Neural progenitor cell (in vitro differentiated cells): ENCODE measurements around the gene PRKCE. TPM values are rescaled to one million over a fixed set of nuclear protein-coding genes. Genes with fewer than 3 reads are reported as not detected.

Experiments used
- DNase-seq: peaks from one replicate; pipeline ENCODE4 v3.0.0-alpha.2; 2016; ENCODE audit warnings: low spot score
- H2AFZ ChIP-seq: fragments of 200-600 bp; sonication (generic); replicated peaks from 2 replicates; pipeline ENCODE4 v1.6.1; 2016; ENCODE audit warnings: antibody characterized with exemption
- H3F3A ChIP-seq: fragments of 200-600 bp; sonication (generic); 2 replicates; pipeline ENCODE4 v1.6.1; 2016; ENCODE audit warnings: antibody characterized with exemption, low read depth
- H3K27ac ChIP-seq: fragments of 200-600 bp; sonication (generic); 2 replicates; pipeline ENCODE4 v1.5.1; 2016; ENCODE audit warnings: mild to moderate bottlenecking
- H3K27me3 ChIP-seq: fragments of 200-600 bp; sonication (generic); 2 replicates; pipeline ENCODE4 v1.6.1; 2016; ENCODE audit warnings: mild to moderate bottlenecking, moderate library complexity
- H3K36me3 ChIP-seq: fragments of 200-600 bp; sonication (generic); 2 replicates; pipeline ENCODE4 v1.5.1; 2016
- H3K4me1 ChIP-seq: fragments of 200-600 bp; sonication (generic); 2 replicates; pipeline ENCODE4 v1.6.1; 2016; ENCODE audit warnings: mixed run types
- H3K4me2 ChIP-seq: fragments of 200-600 bp; sonication (generic); 2 replicates; pipeline ENCODE4 v1.6.1; 2016
- H3K4me3 ChIP-seq: fragments of 200-600 bp; sonication (generic); 2 replicates; pipeline ENCODE4 v1.5.1; 2016
- H3K79me2 ChIP-seq: fragments of 200-600 bp; sonication (generic); 2 replicates; pipeline ENCODE4 v1.6.1; 2016; ENCODE audit warnings: low read depth
- H3K9ac ChIP-seq: fragments of 200-600 bp; sonication (generic); 2 replicates; pipeline ENCODE4 v1.6.1; 2016
- H3K9me3 ChIP-seq: fragments of 200-600 bp; sonication (generic); 2 replicates; pipeline ENCODE4 v1.5.1; 2016; ENCODE audit warnings: low read depth
- H4K20me1 ChIP-seq: fragments of 200-600 bp; sonication (generic); 2 replicates; pipeline ENCODE4 v1.6.1; 2016; ENCODE audit warnings: low read depth
- H3K27ac Mint-ChIP-seq: 3 replicates; pipeline ENCODE4 v1.8.0; 2021; ENCODE audit warnings: mixed read lengths
- H3K27me3 Mint-ChIP-seq: 2 replicates; pipeline ENCODE4 v1.8.0; 2022; ENCODE audit warnings: low read depth, mild to moderate bottlenecking, inconsistent platforms, moderate library complexity, mixed read lengths; ENCODE audit not compliant: insufficient read depth
- H3K36me3 Mint-ChIP-seq: 3 replicates; pipeline ENCODE4 v1.8.0; 2021; ENCODE audit warnings: mixed read lengths
- H3K4me1 Mint-ChIP-seq: 3 replicates; pipeline ENCODE4 v1.8.0; 2021; ENCODE audit warnings: mixed read lengths
- H3K4me3 Mint-ChIP-seq: 3 replicates; pipeline ENCODE4 v1.8.0; 2021; ENCODE audit warnings: mild to moderate bottlenecking, moderate library complexity, mixed read lengths
- H3K9me3 Mint-ChIP-seq: 3 replicates; pipeline ENCODE4 v1.8.0; 2020; ENCODE audit warnings: mixed read lengths
- EZH2 ChIP-seq: fragments of 200-600 bp; sonication (generic); IDR thresholded peaks from 2 replicates; pipeline ENCODE4 v1.6.1; 2017; ENCODE audit warnings: antibody characterized with exemption, mild to moderate bottlenecking, moderate library complexity
- EZH2phosphoT487 ChIP-seq: fragments of 200-600 bp; sonication (generic); IDR thresholded peaks from 2 replicates; pipeline ENCODE4 v1.6.1; 2017; ENCODE audit warnings: antibody characterized with exemption
- total RNA-seq: library from RNA; depleted of rRNA; stranded (reverse); fragments of >200 nt; gene quantifications from 2 replicates; pipeline ENCODE4 v1.2.3, GENCODE V29; 2015; ENCODE audit warnings: low replicate concordance
- TF ChIP-seq, protein P1 (sequence below): fragments of 200-600 bp; sonication (generic); IDR thresholded peaks from 2 replicates; pipeline ENCODE4 v1.5.1; 2017; ENCODE audit warnings: antibody characterized with exemption, mild to moderate bottlenecking

Gene PRKCE
- total RNA-seq, 1 donor from 2014 or later, result 4.1 TPM

GRCh38 chr2:46014911-46015654 lies 363.6 kb downstream of the PRKCE start:
- H3K9ac ChIP-seq, result no peak overlapping the region
- H3K27ac ChIP-seq, result peak overlapping the region; percentile 38
- Mint-ChIP-seq H3K36me3 (peaks cover 8% of the 10 kb centered on the region), H3K27ac (peak overlapping the region; percentile 61), H3K4me3 (no peak overlapping the region), H3K27me3 (no peaks in the 10 kb centered on the region), H3K4me1 (peaks cover 18% of the 10 kb centered on the region), H3K9me3 (no peaks in the 10 kb centered on the region)
- H3K9me3 ChIP-seq, result no peaks in the 10 kb centered on the region
- peaks cover 13% of the 10 kb centered on the region for H3F3A ChIP-seq
- H3K4me3 ChIP-seq, result no peak overlapping the region
- no peaks in the 10 kb centered on the region for H3K79me2 ChIP-seq
- DNase-seq, result peak; percentile 56
- H3K36me3 ChIP-seq, result no peaks in the 10 kb centered on the region
- TF ChIP-seq EZH2, result no peak
- TF ChIP-seq, protein P1, sequence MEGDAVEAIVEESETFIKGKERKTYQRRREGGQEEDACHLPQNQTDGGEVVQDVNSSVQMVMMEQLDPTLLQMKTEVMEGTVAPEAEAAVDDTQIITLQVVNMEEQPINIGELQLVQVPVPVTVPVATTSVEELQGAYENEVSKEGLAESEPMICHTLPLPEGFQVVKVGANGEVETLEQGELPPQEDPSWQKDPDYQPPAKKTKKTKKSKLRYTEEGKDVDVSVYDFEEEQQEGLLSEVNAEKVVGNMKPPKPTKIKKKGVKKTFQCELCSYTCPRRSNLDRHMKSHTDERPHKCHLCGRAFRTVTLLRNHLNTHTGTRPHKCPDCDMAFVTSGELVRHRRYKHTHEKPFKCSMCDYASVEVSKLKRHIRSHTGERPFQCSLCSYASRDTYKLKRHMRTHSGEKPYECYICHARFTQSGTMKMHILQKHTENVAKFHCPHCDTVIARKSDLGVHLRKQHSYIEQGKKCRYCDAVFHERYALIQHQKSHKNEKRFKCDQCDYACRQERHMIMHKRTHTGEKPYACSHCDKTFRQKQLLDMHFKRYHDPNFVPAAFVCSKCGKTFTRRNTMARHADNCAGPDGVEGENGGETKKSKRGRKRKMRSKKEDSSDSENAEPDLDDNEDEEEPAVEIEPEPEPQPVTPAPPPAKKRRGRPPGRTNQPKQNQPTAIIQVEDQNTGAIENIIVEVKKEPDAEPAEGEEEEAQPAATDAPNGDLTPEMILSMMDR, result no peak
- no peak for TF ChIP-seq EZH2phosphoT487
- peak overlapping the region; percentile 35 for H2AFZ ChIP-seq
- H3K27me3 ChIP-seq, result no peaks in the 10 kb centered on the region
- H4K20me1 ChIP-seq, result no peaks in the 10 kb centered on the region
- peak overlapping the region; percentile 46 for H3K4me2 ChIP-seq
- peaks cover 12% of the 10 kb centered on the region for H3K4me1 ChIP-seq

GRCh38 chr2:46015671-46016070 lies 364.2 kb downstream of the PRKCE start:
- H3K27ac Mint-ChIP-seq, result no peak overlapping the region
- H3K4me2 ChIP-seq, result peak overlapping the region; percentile 46

DNA sequence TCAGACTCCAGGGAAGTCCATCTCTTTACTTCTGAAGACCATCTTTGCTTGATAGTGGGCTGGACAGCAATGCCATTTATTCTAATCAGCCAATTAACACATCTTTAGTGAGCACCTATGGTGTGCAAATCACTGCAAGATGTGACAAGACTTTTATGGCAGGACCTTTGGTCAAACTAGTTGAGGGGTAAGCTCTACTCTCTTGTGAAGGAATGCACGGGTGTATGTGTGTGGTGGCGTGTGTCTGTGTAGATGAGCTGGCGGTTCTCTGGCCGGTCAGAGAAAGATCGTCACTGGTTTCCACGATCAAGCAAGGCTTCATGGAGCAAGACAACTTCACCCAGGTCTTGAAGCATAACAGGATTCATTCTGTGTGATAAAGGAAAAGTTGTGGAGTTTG lies 364.6 kb downstream of the PRKCE start:
- Histone ChIP-seq H3K27me3 (no peaks in the 10 kb centered on the region), H3K4me3 (no peak overlapping the region), H3K4me2 (no peak overlapping the region), H3K9me3 (no peaks in the 10 kb centered on the region), H3K9ac (no peak overlapping the region), H3F3A (peaks cover 13% of the 10 kb centered on the region), H2AFZ (no peak overlapping the region), H3K27ac (no peak overlapping the region), H3K4me1 (peaks cover 12% of the 10 kb centered on the region), H4K20me1 (no peaks in the 10 kb centered on the region), H3K79me2 (no peaks in the 10 kb centered on the region), H3K36me3 (no peaks in the 10 kb centered on the region)
- Mint-ChIP-seq H3K36me3 (peaks cover 10% of the 10 kb centered on the region), H3K4me1 (peaks cover 18% of the 10 kb centered on the region), H3K9me3 (no peaks in the 10 kb centered on the region), H3K4me3 (no peak overlapping the region), H3K27me3 (no peaks in the 10 kb centered on the region), H3K27ac (no peak overlapping the region)
- DNase-seq, result no peak
- TF ChIP-seq EZH2phosphoT487 (no peak), EZH2 (no peak)

More at GRCh38 chr2:46015671-46016070, 364.2 kb downstream of the PRKCE start:
- no peaks in the 10 kb centered on the region for H3K9me3 Mint-ChIP-seq
- peak overlapping the region; percentile 35 for H2AFZ ChIP-seq
- no peak overlapping the region for H3K4me3 ChIP-seq
- H3K9me3 ChIP-seq, result no peaks in the 10 kb centered on the region
- no peak overlapping the region for H3K4me3 Mint-ChIP-seq
- no peaks in the 10 kb centered on the region for H3K79me2 ChIP-seq
- peaks cover 18% of the 10 kb centered on the region for H3K4me1 Mint-ChIP-seq
- no peaks in the 10 kb centered on the region for H3K36me3 ChIP-seq
- no peaks in the 10 kb centered on the region for H3K27me3 Mint-ChIP-seq
- H3F3A ChIP-seq, result peaks cover 13% of the 10 kb centered on the region
- DNase-seq, result no peak
- H3K4me1 ChIP-seq, result peaks cover 12% of the 10 kb centered on the region
- no peaks in the 10 kb centered on the region for H4K20me1 ChIP-seq
- no peak overlapping the region for H3K9ac ChIP-seq
- TF ChIP-seq EZH2phosphoT487 (no peak), EZH2 (no peak)
- TF ChIP-seq, protein P1, result no peak
- peaks cover 10% of the 10 kb centered on the region for H3K36me3 Mint-ChIP-seq
- no peaks in the 10 kb centered on the region for H3K27me3 ChIP-seq
- H3K27ac ChIP-seq, result peak overlapping the region; percentile 38
